Measurements from ENCODE around the gene MN1.

Gene MN1

DNA sequence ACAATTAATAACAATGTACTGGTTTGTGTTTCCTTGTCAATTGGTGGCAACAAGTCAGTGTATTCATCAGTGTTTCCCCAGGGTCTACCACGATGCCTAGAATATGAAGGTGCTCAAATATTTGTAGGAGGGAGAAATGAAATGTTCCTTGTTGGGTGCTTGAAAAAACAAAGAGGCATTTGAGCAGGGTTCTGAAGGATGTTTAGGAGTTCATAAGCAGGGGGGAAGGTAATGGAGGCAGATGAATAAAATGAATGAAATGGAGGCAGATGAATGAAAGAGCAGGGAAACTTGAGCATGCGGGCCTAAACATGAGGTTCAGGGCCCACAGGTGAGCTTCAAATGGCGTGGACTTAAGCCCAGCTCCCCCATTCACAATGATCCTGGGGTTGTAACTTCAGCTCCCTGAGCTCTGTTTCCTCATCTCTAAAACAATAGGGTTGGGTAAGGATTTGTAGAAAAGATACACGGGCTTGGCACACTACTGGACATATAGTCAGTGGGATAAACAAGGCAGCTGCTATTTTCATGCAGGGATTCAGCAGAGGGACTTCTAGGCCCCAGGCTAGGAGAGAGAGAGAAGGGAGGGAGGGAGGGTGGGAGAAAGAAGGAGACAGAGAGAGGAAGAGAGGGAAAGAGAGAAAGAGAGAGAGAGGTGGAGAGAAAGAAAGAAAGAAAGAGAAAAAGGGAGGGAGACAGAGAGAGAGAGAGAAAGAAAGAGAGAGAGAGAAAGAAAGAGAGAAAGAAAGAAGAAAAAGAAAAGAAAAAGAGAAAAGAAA lies 73.7 kb downstream of the MN1 start:
- no peak for TF ChIP-seq EZH2phosphoT487 (IDR thresholded peaks at IDR 0.05; ENCODE audit: low read length)
- no peak for TF ChIP-seq EZH2 (optimal IDR thresholded peaks at IDR 0.05; ENCODE audit: low read depth, low read length)
- TF ChIP-seq, protein P1, sequence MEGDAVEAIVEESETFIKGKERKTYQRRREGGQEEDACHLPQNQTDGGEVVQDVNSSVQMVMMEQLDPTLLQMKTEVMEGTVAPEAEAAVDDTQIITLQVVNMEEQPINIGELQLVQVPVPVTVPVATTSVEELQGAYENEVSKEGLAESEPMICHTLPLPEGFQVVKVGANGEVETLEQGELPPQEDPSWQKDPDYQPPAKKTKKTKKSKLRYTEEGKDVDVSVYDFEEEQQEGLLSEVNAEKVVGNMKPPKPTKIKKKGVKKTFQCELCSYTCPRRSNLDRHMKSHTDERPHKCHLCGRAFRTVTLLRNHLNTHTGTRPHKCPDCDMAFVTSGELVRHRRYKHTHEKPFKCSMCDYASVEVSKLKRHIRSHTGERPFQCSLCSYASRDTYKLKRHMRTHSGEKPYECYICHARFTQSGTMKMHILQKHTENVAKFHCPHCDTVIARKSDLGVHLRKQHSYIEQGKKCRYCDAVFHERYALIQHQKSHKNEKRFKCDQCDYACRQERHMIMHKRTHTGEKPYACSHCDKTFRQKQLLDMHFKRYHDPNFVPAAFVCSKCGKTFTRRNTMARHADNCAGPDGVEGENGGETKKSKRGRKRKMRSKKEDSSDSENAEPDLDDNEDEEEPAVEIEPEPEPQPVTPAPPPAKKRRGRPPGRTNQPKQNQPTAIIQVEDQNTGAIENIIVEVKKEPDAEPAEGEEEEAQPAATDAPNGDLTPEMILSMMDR (IDR thresholded peaks at IDR 0.05; ENCODE audit: low read length) = no peak
- DNase-seq = no peak
- no peaks in the 10 kb centered on the region for H3F3A ChIP-seq (ENCODE audit: insufficient read depth, low read length)
- no peaks in the 10 kb centered on the region for H3K36me3 ChIP-seq (replicated peaks; ENCODE audit: insufficient read depth, low read length)
- no peaks in the 10 kb centered on the region for H3K4me1 ChIP-seq (ENCODE audit: low read length)
- peaks cover 28% of the 10 kb centered on the region for H3K27me3 ChIP-seq (replicated peaks; ENCODE audit: insufficient read depth, low read length)
- no peaks in the 10 kb centered on the region for H3K79me2 ChIP-seq (ENCODE audit: low read length)
- no peak overlapping the region for H3K4me3 ChIP-seq (ENCODE audit: low read length)
- H3K9ac ChIP-seq (ENCODE audit: low read length) = no peak overlapping the region
- no peaks in the 10 kb centered on the region for H3K9me3 ChIP-seq (replicated peaks; ENCODE audit: insufficient read depth, low read length)
- H3K27ac ChIP-seq (ENCODE audit: low read length) = no peak overlapping the region
- H3K4me2 ChIP-seq (ENCODE audit: low read depth, low read length) = no peak overlapping the region
- H3K9me2 ChIP-seq (replicated peaks; ENCODE audit: insufficient read depth, low read length) = no peaks in the 10 kb centered on the region
- no peaks in the 10 kb centered on the region for H4K20me1 ChIP-seq (ENCODE audit: insufficient read depth, low read length)
- H2AFZ ChIP-seq (ENCODE audit: low read length) = no peak overlapping the region

DNA sequence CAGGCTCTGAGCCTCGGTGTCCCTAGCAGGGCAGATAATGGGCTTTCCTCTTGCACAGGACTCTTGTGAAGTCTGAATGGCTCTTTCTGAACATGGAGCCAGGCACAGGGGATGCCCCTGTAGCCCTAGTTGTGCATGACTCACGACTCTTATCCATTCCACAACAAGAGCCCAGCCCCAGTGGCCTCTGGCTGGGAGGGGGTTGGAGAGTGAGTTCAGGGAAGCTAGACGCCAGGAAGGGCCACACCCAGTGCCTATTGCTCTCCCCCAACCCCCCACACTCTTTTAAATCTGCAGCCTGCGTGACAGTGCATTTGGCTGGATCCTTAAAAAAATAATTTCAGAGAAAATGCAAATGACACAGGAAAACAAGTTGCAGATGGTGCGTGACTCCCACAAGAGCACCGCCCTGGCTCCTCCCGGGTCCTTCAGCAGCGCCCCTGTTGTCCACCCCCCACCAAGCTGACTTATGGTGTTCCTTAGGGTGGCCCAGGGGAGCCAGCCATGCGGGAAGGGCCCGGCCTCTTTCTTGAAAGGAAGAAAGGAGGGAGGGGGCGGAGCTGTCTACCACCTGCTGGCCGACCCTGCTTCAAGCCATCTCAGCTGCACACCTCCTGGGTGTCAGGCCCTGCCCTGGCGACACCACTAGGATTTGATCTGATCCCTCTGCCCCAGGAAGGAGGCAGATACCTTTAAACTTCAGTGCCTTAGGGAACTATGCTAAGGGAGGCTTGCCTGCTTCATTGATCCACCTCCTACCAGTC lies 74.7 kb downstream of the MN1 start:
- Histone ChIP-seq H4K20me1 (ENCODE audit: insufficient read depth, low read length) (no peaks in the 10 kb centered on the region), H3K4me1 (ENCODE audit: low read length) (no peaks in the 10 kb centered on the region), H3K9me2 (replicated peaks; ENCODE audit: insufficient read depth, low read length) (no peaks in the 10 kb centered on the region), H3K27ac (ENCODE audit: low read length) (no peak overlapping the region), H2AFZ (ENCODE audit: low read length) (no peak overlapping the region), H3K36me3 (replicated peaks; ENCODE audit: insufficient read depth, low read length) (no peaks in the 10 kb centered on the region), H3K4me2 (ENCODE audit: low read depth, low read length) (no peak overlapping the region), H3F3A (ENCODE audit: insufficient read depth, low read length) (no peaks in the 10 kb centered on the region), H3K79me2 (ENCODE audit: low read length) (no peaks in the 10 kb centered on the region), H3K9ac (ENCODE audit: low read length) (no peak overlapping the region), H3K27me3 (replicated peaks; ENCODE audit: insufficient read depth, low read length) (peaks cover 18% of the 10 kb centered on the region), H3K9me3 (replicated peaks; ENCODE audit: insufficient read depth, low read length) (no peaks in the 10 kb centered on the region), H3K4me3 (ENCODE audit: low read length) (no peak overlapping the region)
- TF ChIP-seq EZH2phosphoT487 (IDR thresholded peaks at IDR 0.05; ENCODE audit: low read length) = no peak
- no peak for DNase-seq

DNA sequence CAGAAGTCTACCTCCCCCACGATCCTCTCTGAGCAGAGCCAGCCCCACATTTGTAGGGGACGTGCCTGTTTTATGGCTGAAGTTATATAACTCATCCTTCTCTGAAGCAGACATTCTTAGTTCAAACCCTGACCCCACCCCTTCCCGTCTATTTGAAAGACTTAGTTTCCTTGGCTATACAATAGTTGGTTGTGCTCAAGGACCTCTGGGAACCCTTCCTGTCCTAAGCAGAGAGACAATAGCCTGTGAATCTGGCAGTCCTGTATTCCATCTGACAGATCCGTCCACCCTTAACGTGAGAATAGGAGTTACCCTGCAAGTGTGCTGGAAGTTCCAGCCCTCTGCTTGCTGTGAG lies 75.2 kb downstream of the MN1 start:
- peaks cover 13% of the 10 kb centered on the region for H3K27me3 ChIP-seq (replicated peaks; ENCODE audit: insufficient read depth, low read length)
- no peak for DNase-seq
- no peak overlapping the region for H3K4me3 ChIP-seq (ENCODE audit: low read length)
- no peaks in the 10 kb centered on the region for H3K9me2 ChIP-seq (replicated peaks; ENCODE audit: insufficient read depth, low read length)
- H4K20me1 ChIP-seq (ENCODE audit: insufficient read depth, low read length) = no peaks in the 10 kb centered on the region
- no peaks in the 10 kb centered on the region for H3K79me2 ChIP-seq (ENCODE audit: low read length)
- no peak overlapping the region for H3K27ac ChIP-seq (ENCODE audit: low read length)
- H2AFZ ChIP-seq (ENCODE audit: low read length) = no peak overlapping the region
- H3K9me3 ChIP-seq (replicated peaks; ENCODE audit: insufficient read depth, low read length) = no peaks in the 10 kb centered on the region
- TF ChIP-seq, protein P1 (IDR thresholded peaks at IDR 0.05; ENCODE audit: low read length) = no peak
- TF ChIP-seq EZH2phosphoT487 (IDR thresholded peaks at IDR 0.05; ENCODE audit: low read length) = no peak
- no peak for TF ChIP-seq EZH2 (optimal IDR thresholded peaks at IDR 0.05; ENCODE audit: low read depth, low read length)
- no peaks in the 10 kb centered on the region for H3K36me3 ChIP-seq (replicated peaks; ENCODE audit: insufficient read depth, low read length)
- no peak overlapping the region for H3K4me2 ChIP-seq (ENCODE audit: low read depth, low read length)
- H3F3A ChIP-seq (ENCODE audit: insufficient read depth, low read length) = no peaks in the 10 kb centered on the region
- H3K4me1 ChIP-seq (ENCODE audit: low read length) = no peaks in the 10 kb centered on the region
- H3K9ac ChIP-seq (ENCODE audit: low read length) = no peak overlapping the region

DNA sequence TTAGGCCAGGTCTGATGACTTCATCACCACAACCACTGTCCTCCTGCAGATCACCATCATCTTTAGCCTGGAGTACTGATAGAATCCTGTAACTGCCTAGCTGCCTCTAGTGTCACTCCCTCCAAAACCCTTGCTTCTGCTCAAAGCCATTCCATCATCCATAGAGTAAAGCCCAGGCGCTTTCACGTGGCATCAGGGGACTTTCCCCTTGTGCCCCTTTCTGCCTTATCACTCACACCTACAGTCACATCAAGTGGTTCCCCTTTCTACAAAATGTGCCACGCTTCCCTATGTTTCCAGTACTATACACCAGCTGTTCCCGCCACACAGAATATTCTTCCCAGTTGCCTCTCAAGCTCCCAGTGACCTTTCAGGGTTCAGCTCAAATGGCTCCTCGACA lies 75.9 kb downstream of the MN1 start:
- H3K9ac ChIP-seq (ENCODE audit: low read length) = no peak overlapping the region

More for the DNA sequence above, 75.9 kb downstream of the MN1 start:
- Histone ChIP-seq H3K27me3 (replicated peaks; ENCODE audit: insufficient read depth, low read length) (peaks cover 7% of the 10 kb centered on the region), H3K9me3 (replicated peaks; ENCODE audit: insufficient read depth, low read length) (no peaks in the 10 kb centered on the region), H3K27ac (ENCODE audit: low read length) (no peak overlapping the region), H4K20me1 (ENCODE audit: insufficient read depth, low read length) (no peaks in the 10 kb centered on the region), H2AFZ (ENCODE audit: low read length) (no peak overlapping the region), H3K36me3 (replicated peaks; ENCODE audit: insufficient read depth, low read length) (no peaks in the 10 kb centered on the region), H3K9me2 (replicated peaks; ENCODE audit: insufficient read depth, low read length) (no peaks in the 10 kb centered on the region), H3K4me2 (ENCODE audit: low read depth, low read length) (no peak overlapping the region), H3K4me1 (ENCODE audit: low read length) (no peaks in the 10 kb centered on the region), H3F3A (ENCODE audit: insufficient read depth, low read length) (no peaks in the 10 kb centered on the region), H3K4me3 (ENCODE audit: low read length) (no peak overlapping the region), H3K79me2 (ENCODE audit: low read length) (no peaks in the 10 kb centered on the region)
- DNase-seq = no peak
- TF ChIP-seq EZH2phosphoT487 (IDR thresholded peaks at IDR 0.05; ENCODE audit: low read length) (no peak), EZH2 (optimal IDR thresholded peaks at IDR 0.05; ENCODE audit: low read depth, low read length) (no peak)
- TF ChIP-seq, protein P1 (IDR thresholded peaks at IDR 0.05; ENCODE audit: low read length) = no peak
